ENCODE results near the gene ZNF579. TPM values are rescaled to one million over a fixed set of nuclear protein-coding genes. Genes with fewer than 3 reads are reported as not detected.

The ZNF579 gene
- total and polyA plus RNA-seq, 2 of the 13 experiments (the other 11 are each of a cell fraction or from before 2014, with no cell fraction given): 2.1 to 2.9 TPM

GRCh38 chr19:55580628-55581144, at the start of gene ZNF579 (continued):
- TF ChIP-seq GRHL1 (CRISPR knock-in tag; conservative IDR thresholded peaks at IDR 0.05) (no peak), MYPOP (CRISPR knock-in tag; IDR thresholded peaks at IDR 0.05) (no peak), ETS1 (CRISPR knock-in tag; IDR thresholded peaks at IDR 0.05) (0 out of 2 replicates have a peak, but pooled peaks have one; percentile 34), HINFP (CRISPR knock-in tag; IDR thresholded peaks at IDR 0.05; ENCODE audit: low read depth) (no peak), EZH2 (conservative IDR thresholded peaks at IDR 0.05; ENCODE audit: low read depth, low read length) (no peak), NR0B2 (CRISPR knock-in tag; IDR thresholded peaks at IDR 0.05) (0 out of 2 replicates have a peak, but pooled peaks have one; percentile 9), POLR2G (IDR thresholded peaks at IDR 0.05; ENCODE audit: low read depth, low read length) (peak; percentile 51), MAX (IDR thresholded peaks at IDR 0.05) (peak; percentile 73), YY1 (IDR thresholded peaks at IDR 0.05; ENCODE audit: insufficient read depth, insufficient replicate concordance, low read depth, low read length) (peak; percentile 73), GTF3A (CRISPR knock-in tag; conservative IDR thresholded peaks at IDR 0.05) (0 out of 2 replicates have a peak, but pooled peaks have one; percentile 42), ZNF556 (CRISPR knock-in tag; IDR thresholded peaks at IDR 0.05; ENCODE audit: borderline replicate concordance) (peak; percentile 47; the same call in 1 of the 2 replicates), ZFP62 (CRISPR knock-in tag; IDR thresholded peaks at IDR 0.05) (no peak), ZNF629 (CRISPR knock-in tag; conservative IDR thresholded peaks at IDR 0.05) (0 out of 2 replicates have a peak, but pooled peaks have one; percentile 12)
